Mesothelial cell of epicardium (in vitro differentiated cells): ENCODE data around the gene OR2F2. TPM values are rescaled to one million over a fixed set of nuclear protein-coding genes. Genes with fewer than 3 reads are reported as not detected.

Experiments
- DNase-seq, 2 experiments: peaks; one replicate each; pipeline ENCODE4 v3.0.0; 2021; ENCODE audit warnings: low spot score in 2 of 2; ENCODE audit not compliant: unreplicated experiment in 2 of 2
- H3K27ac Mint-ChIP-seq: 2 replicates; pipeline ENCODE4 v1.8.0; 2021; ENCODE audit warnings: mixed read lengths
- H3K27me3 Mint-ChIP-seq: 2 replicates; pipeline ENCODE4 v1.8.0; 2021; ENCODE audit warnings: low read depth, mixed read lengths
- H3K36me3 Mint-ChIP-seq: 2 replicates; pipeline ENCODE4 v1.8.0; 2021; ENCODE audit warnings: mixed read lengths
- H3K4me1 Mint-ChIP-seq: 2 replicates; pipeline ENCODE4 v1.8.0; 2021; ENCODE audit warnings: mixed read lengths
- H3K4me3 Mint-ChIP-seq: 2 replicates; pipeline ENCODE4 v1.8.0; 2021; ENCODE audit warnings: mild to moderate bottlenecking, moderate library complexity, mixed read lengths
- H3K9me3 Mint-ChIP-seq: 2 replicates; pipeline ENCODE4 v1.8.0; 2021; ENCODE audit warnings: mixed read lengths
- CTCF ChIP-seq: fragments of 200-600 bp; sonication (generic); IDR thresholded peaks from one replicate; pipeline ENCODE4 v1.5.0; 2021; ENCODE audit warnings: antibody characterized with exemption; ENCODE audit not compliant: unreplicated experiment
- total RNA-seq: library from RNA; stranded (reverse); gene quantifications from 3 replicates; pipeline ENCODE4 v1.2.1, GENCODE V29; 2021

Gene OR2F2
- total RNA-seq, 1 donor from 2014 or later, result not detected

- H3K4me3 Mint-ChIP-seq, result no peak overlapping the region
- TF ChIP-seq CTCF, result no peak
- H3K27me3 Mint-ChIP-seq, result no peaks in the 10 kb centered on the region
- H3K4me1 Mint-ChIP-seq, result peaks cover 1% of the 10 kb centered on the region
- DNase-seq, result no peak
- no peak overlapping the region for H3K27ac Mint-ChIP-seq
- H3K36me3 Mint-ChIP-seq, result peaks cover 46% of the 10 kb centered on the region
- peaks cover 42% of the 10 kb centered on the region for H3K9me3 Mint-ChIP-seq
Measured at GRCh38 chr7:143891457-143891856, 43.6 kb upstream of the OR2F2 start.

GRCh38 chr7:143892527-143893300 is 42.3 kb upstream of the OR2F2 start:
- H3K27ac Mint-ChIP-seq, result no peak overlapping the region
- no peak for TF ChIP-seq CTCF
- H3K4me1 Mint-ChIP-seq, result peaks cover 2% of the 10 kb centered on the region
- H3K9me3 Mint-ChIP-seq, result peaks cover 42% of the 10 kb centered on the region
- no peaks in the 10 kb centered on the region for H3K27me3 Mint-ChIP-seq
- no peak overlapping the region for H3K4me3 Mint-ChIP-seq
- peaks cover 46% of the 10 kb centered on the region for H3K36me3 Mint-ChIP-seq
- no peak for DNase-seq

- no peak overlapping the region for H3K4me3 Mint-ChIP-seq
- peaks cover 16% of the 10 kb centered on the region for H3K36me3 Mint-ChIP-seq
- H3K27ac Mint-ChIP-seq, result no peak overlapping the region
- no peaks in the 10 kb centered on the region for H3K27me3 Mint-ChIP-seq
- H3K4me1 Mint-ChIP-seq, result peaks cover 22% of the 10 kb centered on the region
- DNase-seq, result no peak
- no peak for TF ChIP-seq CTCF
- peaks cover 19% of the 10 kb centered on the region for H3K9me3 Mint-ChIP-seq
Measured at GRCh38 chr7:143896667-143897066, 38.4 kb upstream of the OR2F2 start.

GRCh38 chr7:143898810-143899209 is 36.2 kb upstream of the OR2F2 start:
- Mint-ChIP-seq H3K36me3 (peaks cover 5% of the 10 kb centered on the region), H3K27me3 (no peaks in the 10 kb centered on the region), H3K4me1 (peaks cover 30% of the 10 kb centered on the region), H3K4me3 (no peak overlapping the region), H3K9me3 (peaks cover 6% of the 10 kb centered on the region), H3K27ac (no peak overlapping the region)
- no peak for TF ChIP-seq CTCF
- no peak for DNase-seq

- no peak for DNase-seq
- TF ChIP-seq CTCF, result no peak
- H3K4me3 Mint-ChIP-seq, result peak overlapping the region; percentile 97
- peaks cover 42% of the 10 kb centered on the region for H3K4me1 Mint-ChIP-seq
- H3K27ac Mint-ChIP-seq, result peak overlapping the region; percentile 99
- H3K27me3 Mint-ChIP-seq, result no peaks in the 10 kb centered on the region
- no peaks in the 10 kb centered on the region for H3K36me3 Mint-ChIP-seq
- H3K9me3 Mint-ChIP-seq, result no peaks in the 10 kb centered on the region
Measured at GRCh38 chr7:143900230-143900766, 34.7 kb upstream of the OR2F2 start.
